Tibial nerve (tissue), 4 donors: ENCODE data around the gene AKT2. TPM values are rescaled to one million over a fixed set of nuclear protein-coding genes. Genes with fewer than 3 reads are reported as not detected.

Experiments
- DNase-seq, 2 donors: peaks; one replicate each; pipeline ENCODE4 v3.0.0-alpha.2; 2019; ENCODE audit warnings: low spot score in 2 of 2
- H3K27ac ChIP-seq, 4 donors: fragments of 200-600 bp; sonication (generic) in 3 of 4; one replicate each; pipeline ENCODE4 v1.5.1; 2017 to 2019; ENCODE audit warnings: mild to moderate bottlenecking in 1 of 4
- H3K27me3 ChIP-seq, 2 donors: fragments of 200-600 bp; sonication (generic) in 1 of 2; one replicate each; pipeline versions ENCODE4 v1.5.1 to v1.6.0; 2017 to 2019
- H3K36me3 ChIP-seq, 3 donors: fragments of 200-600 bp; sonication (generic); one replicate each; pipeline ENCODE4 v1.5.1; 2018 to 2019
- H3K4me1 ChIP-seq, 4 donors: fragments of 200-600 bp; sonication (generic) in 3 of 4; one replicate each; pipeline ENCODE4 v1.5.1; 2017 to 2019
- H3K4me3 ChIP-seq, 4 donors: fragments of 200-600 bp; sonication (generic) in 3 of 4; one replicate each; pipeline ENCODE4 v1.5.1; 2017 to 2019; ENCODE audit warnings: mild to moderate bottlenecking in 1 of 4, moderate library complexity in 1 of 4
- H3K9me3 ChIP-seq, 4 donors: fragments of 200-600 bp; sonication (generic) in 3 of 4; one replicate each; pipeline ENCODE4 v1.5.1; 2017 to 2019
- EP300 ChIP-seq, 2 donors: sonication (generic); formaldehyde crosslinking; IDR thresholded peaks; one replicate each; pipeline ENCODE4 v1.6.1; 2017; ENCODE audit warnings: antibody characterized with exemption in 2 of 2, mild to moderate bottlenecking in 1 of 2
- POLR2A ChIP-seq, 2 donors: fragments of 450-650 bp; IDR thresholded peaks; one replicate each; pipeline ENCODE4 v1.6.1; 2017; ENCODE audit warnings: antibody characterized with exemption in 2 of 2, mild to moderate bottlenecking in 2 of 2, moderate library complexity in 2 of 2
- WGBS, 2 donors: methylation state at CpG; one replicate each; pipeline ENCODE4 v1.1.5; 2018; 5-methylcytosine and 5-hydroxymethylcytosine counted together
- total RNA-seq, 4 donors: library from RNA; depleted of rRNA; stranded (reverse); fragments of >200 nt; gene quantifications; one replicate each; pipeline ENCODE4 v1.1.0, GENCODE V29; 2016
- TF ChIP-seq, protein P1 (sequence below), 5 experiments: fragments of 200-600 bp in 3 of 5; fragments of 450-650 bp in 2 of 5; sonication (generic) in 3 of 5; IDR thresholded peaks; one replicate each; pipeline ENCODE4 v1.5.1; 2016 to 2019; ENCODE audit warnings: antibody characterized with exemption in 5 of 5, mild to moderate bottlenecking in 3 of 5, moderate library complexity in 2 of 5

Gene AKT2
- total RNA-seq, 4 donors from 2014 or later: 93.3 to 161 (median 121) TPM

DNA sequence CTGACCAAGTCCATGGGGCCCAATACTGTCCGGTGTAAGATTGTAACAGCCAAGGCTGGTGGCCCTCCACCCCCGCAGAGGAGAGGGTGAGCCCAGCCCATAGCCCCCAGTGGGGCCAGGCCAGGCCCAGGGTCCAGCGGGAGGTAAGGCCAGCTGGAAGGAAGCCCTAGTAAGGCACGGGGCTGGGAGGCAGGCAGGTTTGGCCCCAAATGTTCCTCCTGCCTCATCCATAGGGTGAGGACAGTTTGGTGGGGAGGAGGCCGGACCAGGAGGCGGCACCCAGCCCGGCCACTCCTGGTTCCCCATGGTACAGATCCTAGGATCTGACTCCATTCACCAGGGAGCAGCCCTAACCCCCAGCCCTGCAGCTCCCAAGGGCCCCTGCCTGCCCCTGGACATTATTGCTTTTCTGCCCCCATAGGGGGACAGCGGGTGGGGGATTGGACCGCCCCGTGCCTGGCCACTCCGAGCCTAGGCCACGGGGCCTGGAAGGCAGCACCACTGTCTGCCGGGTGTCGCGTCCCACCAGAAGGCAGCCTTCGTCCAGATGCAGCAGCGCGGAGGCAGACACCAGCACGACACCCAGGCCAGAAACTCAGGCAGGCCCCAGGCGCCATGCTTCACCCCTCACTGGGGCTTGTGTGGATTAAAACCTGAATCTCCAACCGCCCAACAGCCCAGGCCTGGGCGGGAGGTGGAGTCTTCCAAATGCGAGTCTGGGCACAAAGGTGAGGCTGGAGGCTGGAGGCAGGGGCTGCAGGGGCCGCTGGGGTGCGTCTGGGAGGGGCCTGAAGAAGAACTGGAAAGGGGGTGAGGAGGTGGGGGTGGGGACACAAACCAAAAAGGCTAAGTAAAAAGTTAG lies 52.0 kb downstream of the AKT2 start:
- no peak overlapping the region for H3K27ac ChIP-seq
- H3K27me3 ChIP-seq: no peaks in the 10 kb centered on the region
- DNase-seq: no peak
- no peak overlapping the region for H3K4me3 ChIP-seq
- peaks cover 0 to 34% (median 13%) of the 10 kb centered on the region in 4 donors for H3K4me1 ChIP-seq
- no peaks in the 10 kb centered on the region for H3K9me3 ChIP-seq
- H3K36me3 ChIP-seq: peaks cover 7 to 60% (median 32%) of the 10 kb centered on the region in 3 donors
- TF ChIP-seq, protein P1, sequence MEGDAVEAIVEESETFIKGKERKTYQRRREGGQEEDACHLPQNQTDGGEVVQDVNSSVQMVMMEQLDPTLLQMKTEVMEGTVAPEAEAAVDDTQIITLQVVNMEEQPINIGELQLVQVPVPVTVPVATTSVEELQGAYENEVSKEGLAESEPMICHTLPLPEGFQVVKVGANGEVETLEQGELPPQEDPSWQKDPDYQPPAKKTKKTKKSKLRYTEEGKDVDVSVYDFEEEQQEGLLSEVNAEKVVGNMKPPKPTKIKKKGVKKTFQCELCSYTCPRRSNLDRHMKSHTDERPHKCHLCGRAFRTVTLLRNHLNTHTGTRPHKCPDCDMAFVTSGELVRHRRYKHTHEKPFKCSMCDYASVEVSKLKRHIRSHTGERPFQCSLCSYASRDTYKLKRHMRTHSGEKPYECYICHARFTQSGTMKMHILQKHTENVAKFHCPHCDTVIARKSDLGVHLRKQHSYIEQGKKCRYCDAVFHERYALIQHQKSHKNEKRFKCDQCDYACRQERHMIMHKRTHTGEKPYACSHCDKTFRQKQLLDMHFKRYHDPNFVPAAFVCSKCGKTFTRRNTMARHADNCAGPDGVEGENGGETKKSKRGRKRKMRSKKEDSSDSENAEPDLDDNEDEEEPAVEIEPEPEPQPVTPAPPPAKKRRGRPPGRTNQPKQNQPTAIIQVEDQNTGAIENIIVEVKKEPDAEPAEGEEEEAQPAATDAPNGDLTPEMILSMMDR (IDR thresholded peaks at IDR 0.05): no peak
- no peak for TF ChIP-seq EP300 (IDR thresholded peaks at IDR 0.05)
- TF ChIP-seq POLR2A (IDR thresholded peaks at IDR 0.05): no peak
- 84 to 92% methylated on average over 16 to 25 of the region's 25 CpGs for WGBS, 2 donors

DNA sequence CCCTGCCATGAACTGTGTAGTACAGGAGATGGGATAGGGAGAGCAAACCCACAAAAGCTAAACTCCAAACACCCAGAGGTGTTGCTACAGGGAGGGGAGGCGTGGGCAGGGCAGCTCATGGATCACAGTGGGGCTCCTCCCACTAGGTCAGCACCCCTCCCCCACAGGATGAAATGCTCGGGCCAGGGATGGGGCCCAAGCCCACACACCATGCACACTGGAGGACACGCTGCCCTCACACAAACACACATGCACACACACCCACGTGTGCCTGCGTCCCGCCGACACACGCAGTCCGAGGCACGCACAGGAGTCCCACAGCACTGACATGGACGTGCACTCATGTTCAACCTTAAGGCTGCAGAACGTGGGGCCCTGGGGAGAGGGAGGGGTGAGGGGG lies 52.7 kb downstream of the AKT2 start:
- peaks cover 7 to 53% (median 27%) of the 10 kb centered on the region in 3 donors for H3K36me3 ChIP-seq
- H3K27ac ChIP-seq: peak overlapping the region in 1 of 4 donors; percentile 58
- peaks cover 0 to 34% (median 13%) of the 10 kb centered on the region in 4 donors for H3K4me1 ChIP-seq
- H3K9me3 ChIP-seq: no peaks in the 10 kb centered on the region
- 46 to 51% methylated on average over 9 to 11 of the region's 12 CpGs for WGBS, 2 donors
- DNase-seq: no peak
- H3K4me3 ChIP-seq: no peak overlapping the region
- no peak for TF ChIP-seq EP300 (IDR thresholded peaks at IDR 0.05)
- TF ChIP-seq, protein P1 (IDR thresholded peaks at IDR 0.05): no peak
- no peak for TF ChIP-seq POLR2A (IDR thresholded peaks at IDR 0.05)
- H3K27me3 ChIP-seq: peaks cover 0 to under 1% of the 10 kb centered on the region in 2 donors

DNA sequence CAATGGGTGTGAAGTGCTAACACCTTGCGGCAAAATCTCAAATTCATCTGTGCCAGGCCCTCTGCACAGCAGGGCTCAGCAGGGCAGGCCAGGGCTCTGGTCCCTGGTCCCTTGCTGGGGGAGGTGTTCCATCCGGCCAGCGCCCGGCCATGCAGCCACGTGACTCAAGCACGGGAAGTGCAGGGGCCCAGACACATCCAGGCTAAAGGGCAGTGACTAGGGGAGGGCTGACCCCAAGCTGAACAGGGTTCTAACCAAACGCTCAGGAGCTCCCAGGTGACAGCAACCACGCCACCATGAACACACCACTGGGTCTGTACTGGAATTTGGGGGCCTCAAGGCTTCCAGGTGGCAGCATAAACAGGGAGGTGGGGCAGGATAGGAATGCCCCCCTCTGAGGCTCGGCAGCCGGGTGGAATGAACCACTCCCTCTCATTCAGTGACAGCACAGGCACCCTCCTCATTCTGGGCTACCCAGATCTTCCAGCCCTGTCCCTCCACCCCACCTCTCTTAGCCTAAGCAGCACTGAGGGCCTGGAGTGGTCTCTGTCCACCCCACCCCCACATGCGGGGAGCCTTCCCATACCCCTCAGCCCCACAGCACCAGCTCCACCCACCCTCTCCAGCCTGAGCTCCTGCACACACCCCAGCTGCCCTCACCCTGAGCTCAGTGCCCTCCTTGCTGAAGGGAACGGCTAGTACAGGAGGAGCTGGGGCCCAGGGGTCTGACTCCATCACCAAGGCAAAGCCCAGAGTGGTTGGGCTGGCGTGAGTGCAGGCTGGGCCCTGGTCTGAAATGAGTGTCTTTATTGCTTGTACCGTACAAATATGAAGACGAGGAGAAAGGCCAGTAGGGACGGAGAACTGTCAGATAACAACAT lies 53.4 kb downstream of the AKT2 start:
- 36 to 43% methylated on average over 16 of the region's 16 CpGs for WGBS, 2 donors
- DNase-seq: no peak
- Histone ChIP-seq H3K27ac (peak overlapping the region in 2 of 4 donors; percentile 52 to 58), H3K4me1 (peaks cover 0 to 37% (median 13%) of the 10 kb centered on the region in 4 donors), H3K9me3 (no peaks in the 10 kb centered on the region), H3K27me3 (peaks cover 0 to 7% of the 10 kb centered on the region in 2 donors), H3K4me3 (no peak overlapping the region), H3K36me3 (peaks cover 7 to 46% (median 20%) of the 10 kb centered on the region in 3 donors)
- TF ChIP-seq POLR2A (IDR thresholded peaks at IDR 0.05) (no peak), EP300 (IDR thresholded peaks at IDR 0.05) (peak in 1 of 2 donors; percentile 28)
- TF ChIP-seq, protein P1 (IDR thresholded peaks at IDR 0.05): no peak

DNA sequence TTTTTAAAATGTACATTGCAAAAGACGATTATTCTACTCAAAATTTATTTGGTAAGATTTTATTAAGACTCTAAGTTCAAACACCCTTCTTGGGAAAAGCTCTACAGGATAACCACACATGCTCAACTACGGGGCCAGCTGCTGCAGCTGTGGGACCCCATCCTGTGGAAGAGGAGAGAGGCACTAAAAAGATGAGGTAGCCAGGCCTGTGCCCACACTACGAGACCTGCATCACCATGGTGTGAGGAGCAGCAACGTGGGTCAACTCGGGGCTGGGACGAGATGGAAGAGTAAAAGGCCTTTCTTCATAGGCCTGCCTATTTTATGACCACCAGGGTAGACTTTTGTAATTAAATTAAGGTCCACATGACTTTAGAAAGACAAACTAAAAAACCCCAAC lies 54.1 kb downstream of the AKT2 start:
- Histone ChIP-seq H3K9me3 (no peaks in the 10 kb centered on the region), H3K36me3 (peaks cover 7 to 39% (median 13%) of the 10 kb centered on the region in 3 donors), H3K4me1 (peaks cover 0 to 44% (median 16%) of the 10 kb centered on the region in 4 donors), H3K27me3 (peaks cover 0 to 14% of the 10 kb centered on the region in 2 donors), H3K27ac (no peak overlapping the region), H3K4me3 (no peak overlapping the region)
- 73 to 81% methylated on average over 6 of the region's 6 CpGs for WGBS, 2 donors
- no peak for TF ChIP-seq EP300 (IDR thresholded peaks at IDR 0.05)
- TF ChIP-seq, protein P1 (IDR thresholded peaks at IDR 0.05): no peak
- no peak for TF ChIP-seq POLR2A (IDR thresholded peaks at IDR 0.05)
- no peak for DNase-seq
